SU-DHL-6 (cell line): ENCODE results near the gene HLA-DPA1.
A peak's percentile ranks its signal among the peaks of the same experiment; 100 is the strongest.

Source experiments
- H2AFZ ChIP-seq: fragments of 200-600 bp; sonication (generic); 2 replicates; pipeline ENCODE4 v1.6.1; 2014; ENCODE audit warnings: low read depth, mild to moderate bottlenecking, moderate library complexity, mixed read lengths, antibody characterized with exemption, low read length; ENCODE audit not compliant: severe bottlenecking
- H3F3A ChIP-seq: fragments of 200-600 bp; shearing (Covaris generic); 2 replicates; pipeline ENCODE4 v1.6.0; 2016; ENCODE audit warnings: antibody characterized with exemption, mild to moderate bottlenecking; ENCODE audit not compliant: insufficient read depth
- H3K27ac ChIP-seq: fragments of 200-600 bp; sonication (generic); 2 replicates; pipeline ENCODE4 v1.5.1; 2016; ENCODE audit warnings: low read depth, mild to moderate bottlenecking, low read length, moderate library complexity, mixed read lengths
- H3K27me3 ChIP-seq: fragments of 200-600 bp; sonication (generic), shearing (Covaris generic); 2 replicates; pipeline ENCODE4 v1.6.0; 2014; ENCODE audit warnings: mild to moderate bottlenecking, low read length
- H3K36me3 ChIP-seq: fragments of 200-600 bp; sonication (generic); 2 replicates; pipeline ENCODE4 v1.6.1; 2014; ENCODE audit warnings: mild to moderate bottlenecking, low read length, mixed read lengths
- H3K4me2 ChIP-seq: fragments of 300-600, 200-600 bp; shearing (Covaris generic), sonication (generic); 2 replicates; pipeline ENCODE4 v1.6.0; 2014; ENCODE audit warnings: low read length, low read depth, mild to moderate bottlenecking; ENCODE audit not compliant: poor library complexity, severe bottlenecking
- H3K4me3 ChIP-seq: fragments of 200-600 bp; sonication (generic); 2 replicates; pipeline ENCODE4 v1.5.1; 2014; ENCODE audit warnings: antibody characterized with exemption, low read length, mild to moderate bottlenecking, mixed read lengths; ENCODE audit not compliant: insufficient read depth, poor library complexity, severe bottlenecking
- H3K79me2 ChIP-seq: fragments of 200-600 bp; sonication (generic); 2 replicates; pipeline ENCODE4 v1.6.1; 2014; ENCODE audit warnings: mild to moderate bottlenecking, low read length, moderate library complexity; ENCODE audit not compliant: insufficient read depth
- H3K9ac ChIP-seq: fragments of 200-600 bp; sonication (generic); 2 replicates; pipeline ENCODE4 v1.7.0; 2014; ENCODE audit warnings: mild to moderate bottlenecking, low read length
- H3K9me2 ChIP-seq: fragments of 200-600 bp; sonication (generic); replicated peaks from 2 replicates; pipeline ENCODE4 v1.6.1; 2014; ENCODE audit warnings: low read length; ENCODE audit not compliant: insufficient read depth
- H3K9me3 ChIP-seq: fragments of 200-600 bp; sonication (generic); 2 replicates; pipeline ENCODE4 v1.6.1; 2014; ENCODE audit warnings: low read length, mixed read lengths; ENCODE audit not compliant: insufficient read depth
- H4K20me1 ChIP-seq: fragments of 200-600 bp; sonication (generic); 2 replicates; pipeline ENCODE4 v1.6.1; 2014; ENCODE audit warnings: low read depth, mild to moderate bottlenecking, antibody characterized with exemption, low read length, moderate library complexity, mixed read lengths
- CTCF ChIP-seq: fragments of 200-600 bp; sonication (generic); IDR thresholded peaks from one replicate; pipeline ENCODE4 v1.5.1; 2017; ENCODE audit warnings: antibody characterized with exemption, mild to moderate bottlenecking, low read length, moderate library complexity; ENCODE audit not compliant: insufficient read depth, poor library complexity, severe bottlenecking
- EZH2phosphoT487 ChIP-seq: fragments of 200-600 bp; sonication (generic), shearing (Covaris generic); conservative IDR thresholded peaks from 2 replicates; pipeline ENCODE4 v1.6.1; 2018; ENCODE audit warnings: mild to moderate bottlenecking, antibody characterized with exemption, low read length, moderate library complexity, mixed read lengths

HLA-DPA1 gene

DNA sequence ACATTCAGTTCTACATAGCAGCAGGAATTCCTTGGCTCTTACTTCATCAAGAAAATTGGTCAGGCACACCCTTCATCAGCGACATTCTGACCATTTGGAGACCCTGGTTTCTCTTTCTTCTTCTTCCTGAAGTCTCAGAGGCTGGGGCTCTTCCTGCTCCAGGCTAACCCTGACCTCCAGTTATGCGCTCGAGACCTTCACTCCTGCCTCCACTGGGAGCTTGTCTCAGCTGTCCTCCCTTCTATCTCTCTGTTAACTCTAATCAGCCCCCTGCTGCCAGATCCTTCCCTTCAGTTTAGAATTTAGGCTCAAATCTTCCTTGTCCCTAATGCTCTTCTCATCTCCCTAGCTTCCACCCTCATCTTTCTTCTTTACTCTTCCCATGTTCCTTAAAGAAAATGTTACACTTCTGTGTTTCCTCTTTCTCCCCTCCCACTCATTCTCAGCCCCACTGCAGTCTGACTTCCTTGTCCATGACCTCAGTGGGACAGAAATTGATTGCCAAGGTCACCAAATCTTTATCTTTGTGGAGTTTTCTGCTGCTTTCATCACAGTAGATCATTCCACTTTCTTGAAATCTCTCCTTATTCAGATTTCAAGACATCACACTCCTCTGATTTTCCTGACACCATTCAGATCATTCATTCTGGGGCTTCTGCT, 55.6 kb downstream of the HLA-DPA1 start:
- H3K9ac ChIP-seq, result no peak overlapping the region

GRCh38 chr6:33017018-33017417, 56.4 kb downstream of the HLA-DPA1 start:
- Histone ChIP-seq H3K4me3 (no peak overlapping the region), H3K9me3 (no peaks in the 10 kb centered on the region), H4K20me1 (no peaks in the 10 kb centered on the region), H3K27me3 (no peaks in the 10 kb centered on the region), H2AFZ (no peak overlapping the region), H3K4me2 (no peak overlapping the region), H3K79me2 (no peaks in the 10 kb centered on the region), H3K36me3 (no peaks in the 10 kb centered on the region), H3F3A (no peaks in the 10 kb centered on the region; the same call in 1 of the 2 replicates), H3K27ac (no peak overlapping the region), H3K9ac (no peak overlapping the region), H3K9me2 (no peaks in the 10 kb centered on the region)
- TF ChIP-seq EZH2phosphoT487 (no peak), CTCF (no peak)

More for the DNA sequence above, 55.6 kb downstream of the HLA-DPA1 start:
- no peak overlapping the region for H3K27ac ChIP-seq
- no peaks in the 10 kb centered on the region for H3K36me3 ChIP-seq
- H2AFZ ChIP-seq, result no peak overlapping the region
- H4K20me1 ChIP-seq, result no peaks in the 10 kb centered on the region
- TF ChIP-seq EZH2phosphoT487, result no peak
- H3K4me2 ChIP-seq, result no peak overlapping the region
- H3K9me3 ChIP-seq, result no peaks in the 10 kb centered on the region
- H3K4me3 ChIP-seq, result no peak overlapping the region
- H3K9me2 ChIP-seq, result no peaks in the 10 kb centered on the region
- no peaks in the 10 kb centered on the region for H3K27me3 ChIP-seq
- no peaks in the 10 kb centered on the region; the same call in 1 of the 2 replicates for H3F3A ChIP-seq
- no peaks in the 10 kb centered on the region for H3K79me2 ChIP-seq

DNA sequence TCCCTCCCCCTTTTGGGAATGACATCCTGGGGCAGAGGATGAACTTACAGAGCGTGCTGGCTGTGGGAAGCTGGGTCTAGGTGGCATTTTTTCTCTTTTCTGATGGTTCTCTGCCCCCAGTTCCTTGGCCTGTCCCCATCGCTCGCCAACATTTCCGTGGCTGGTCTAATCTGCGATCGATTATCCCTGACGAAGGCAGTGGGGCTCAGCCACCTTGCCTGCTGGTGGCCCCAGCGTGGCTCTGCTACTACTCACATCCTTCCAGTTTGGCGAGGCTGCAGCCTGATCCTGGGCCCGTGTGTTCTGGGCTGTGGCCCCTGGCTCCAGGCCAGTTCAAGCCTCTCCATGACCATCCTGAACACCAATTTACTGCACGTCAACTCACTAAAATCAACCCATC, 57.7 kb downstream of the HLA-DPA1 start:
- Histone ChIP-seq H3K79me2 (no peaks in the 10 kb centered on the region), H3K9me2 (no peaks in the 10 kb centered on the region), H3K4me2 (no peak overlapping the region), H3K27ac (no peak overlapping the region), H3K9me3 (no peaks in the 10 kb centered on the region), H3K4me3 (no peak overlapping the region), H2AFZ (no peak overlapping the region), H3K9ac (no peak overlapping the region), H3F3A (no peaks in the 10 kb centered on the region; the same call in 1 of the 2 replicates), H4K20me1 (no peaks in the 10 kb centered on the region), H3K36me3 (no peaks in the 10 kb centered on the region), H3K27me3 (no peaks in the 10 kb centered on the region)
- TF ChIP-seq CTCF, result no peak
- no peak for TF ChIP-seq EZH2phosphoT487

GRCh38 chr6:33014841-33015634, 58.4 kb downstream of the HLA-DPA1 start:
- H4K20me1 ChIP-seq, result no peaks in the 10 kb centered on the region
- H3K79me2 ChIP-seq, result no peaks in the 10 kb centered on the region
- no peak for TF ChIP-seq EZH2phosphoT487
- TF ChIP-seq CTCF, result peak; percentile 85
- H3F3A ChIP-seq, result no peaks in the 10 kb centered on the region; the same call in 1 of the 2 replicates
- no peak overlapping the region for H3K9ac ChIP-seq
- no peaks in the 10 kb centered on the region for H3K27me3 ChIP-seq
- H3K4me3 ChIP-seq, result no peak overlapping the region
- H3K9me2 ChIP-seq, result no peaks in the 10 kb centered on the region
- no peak overlapping the region for H3K4me2 ChIP-seq
- no peak overlapping the region for H3K27ac ChIP-seq
- H3K36me3 ChIP-seq, result no peaks in the 10 kb centered on the region
- H3K9me3 ChIP-seq, result no peaks in the 10 kb centered on the region
- no peak overlapping the region for H2AFZ ChIP-seq
